ENCODE measurements around the gene C16orf78.
A peak's percentile ranks its signal among the peaks of the same experiment; 100 is the strongest.

GRCh38 chr16:49382916-49383315 lies 9.3 kb downstream of the C16orf78 start:
- no peak for TF ChIP-seq EP300 (IDR thresholded peaks at IDR 0.05; ENCODE audit: borderline replicate concordance in 1 of 2, low read depth in 2 of 2, low read length in 2 of 2)
- TF ChIP-seq POLR2AphosphoS5 (IDR thresholded peaks at IDR 0.05; ENCODE audit: low read depth, low read length): no peak
- no peak for TF ChIP-seq POLR2A (IDR thresholded peaks at IDR 0.05; ENCODE audit: control extremely low read depth in 1 of 2, low read depth in 2 of 2, low read length in 2 of 2)
- TF ChIP-seq TBP (IDR thresholded peaks at IDR 0.05; ENCODE audit: low read depth, low read length): no peak
- TF ChIP-seq CTCF (IDR thresholded peaks at IDR 0.05; ENCODE audit: control extremely low read depth in 1 of 3, insufficient read depth in 1 of 3, low read depth in 1 of 3, low read length in 3 of 3): peak; percentile 53 to 75 (median 58)
- TF ChIP-seq JUND (IDR thresholded peaks at IDR 0.05; ENCODE audit: low read length): no peak
- no peak for TF ChIP-seq POU5F1 (IDR thresholded peaks at IDR 0.05; ENCODE audit: low read depth, low read length)
- TF ChIP-seq TAF1 (IDR thresholded peaks at IDR 0.05; ENCODE audit: low read depth, low read length): no peak
- no peak for TF ChIP-seq CEBPB (IDR thresholded peaks at IDR 0.05; ENCODE audit: low read depth, low read length)
- no peak for TF ChIP-seq TEAD4 (IDR thresholded peaks at IDR 0.05; ENCODE audit: low read depth, low read length)
- no peak for TF ChIP-seq MAX (IDR thresholded peaks at IDR 0.05)
- TF ChIP-seq SP1 (IDR thresholded peaks at IDR 0.05; ENCODE audit: low read depth, low read length): no peak
